GM21737 (cell line): ENCODE measurements around the gene GGT6.

ENCODE experiments used
- ATAC-seq: cut with Tn5 transposase; IDR thresholded peaks from one replicate; pipeline ENCODE4 v1.9.1; 2021; ENCODE audit warnings: mild to moderate bottlenecking, moderate library complexity; ENCODE audit not compliant: unreplicated experiment

GGT6 gene

DNA sequence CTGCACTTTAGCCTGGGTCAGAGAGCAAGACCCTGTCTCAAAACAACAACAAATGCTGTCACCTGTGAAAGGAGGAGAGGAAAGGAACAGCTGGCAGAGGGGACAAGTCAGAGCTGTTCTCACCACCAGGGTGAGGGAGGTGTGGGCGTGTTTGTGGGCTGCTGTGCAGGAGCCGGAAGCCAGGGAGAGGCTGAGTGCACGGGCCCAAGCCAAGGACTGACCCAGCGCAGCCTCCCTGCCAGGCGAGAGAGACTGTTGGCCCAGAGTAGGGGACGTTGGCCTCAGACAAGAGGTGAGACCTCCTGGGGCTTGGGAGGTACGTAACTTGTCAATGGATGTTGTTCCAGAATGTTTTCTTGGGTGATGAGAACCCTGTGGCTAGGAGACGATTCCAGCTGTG lies 51.0 kb downstream of the GGT6 start:
- ATAC-seq: no peak

DNA sequence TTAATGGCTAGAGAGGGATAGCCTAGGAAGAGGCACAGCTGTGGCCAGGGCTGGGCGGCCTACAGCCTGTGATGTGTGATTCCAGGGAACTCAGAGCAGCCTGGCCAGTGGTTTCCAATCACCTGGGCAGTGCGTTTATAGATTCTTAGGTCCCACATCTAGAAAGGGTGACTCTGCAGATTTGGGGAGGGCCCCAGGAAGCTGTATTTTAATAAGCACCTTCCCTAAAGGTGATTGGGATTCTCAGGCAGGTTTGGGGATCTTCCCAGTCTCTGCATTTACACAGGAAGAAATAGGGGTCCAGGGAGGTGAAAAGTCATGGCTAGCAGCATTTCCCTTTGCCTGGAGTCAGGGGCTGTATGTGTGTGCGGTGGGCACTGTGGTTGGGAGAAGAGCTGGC lies 52.2 kb downstream of the GGT6 start:
- ATAC-seq: no peak

GRCh38 chr17:4507361-4508111 lies 52.8 kb downstream of the GGT6 start:
- ATAC-seq: no peak
